ENCODE measurements around the gene RAP1A.

DNA sequence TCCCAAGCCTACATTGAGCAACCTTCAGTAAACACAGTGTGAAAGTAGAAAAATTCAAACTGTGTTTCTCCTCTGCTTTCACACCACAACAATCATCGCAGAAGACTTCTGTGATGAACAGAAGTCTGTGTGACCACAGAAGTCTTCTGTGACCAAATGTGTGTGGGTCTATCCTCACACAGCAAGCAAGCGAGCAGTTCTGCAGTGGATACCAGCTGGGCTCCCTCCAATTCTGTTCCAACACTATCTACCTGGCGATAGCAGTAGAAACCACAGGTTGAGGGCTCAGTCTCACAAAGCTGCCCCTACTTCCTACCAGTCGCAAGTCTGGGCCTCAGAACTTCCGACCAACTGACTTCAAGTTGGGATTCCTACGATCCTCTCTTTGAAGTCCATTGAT is 21.0 kb upstream of the RAP1A start:
- TF ChIP-seq EZH2 (IDR thresholded peaks at IDR 0.05; ENCODE audit: borderline replicate concordance, low read length): no peak
- TF ChIP-seq, protein P1, sequence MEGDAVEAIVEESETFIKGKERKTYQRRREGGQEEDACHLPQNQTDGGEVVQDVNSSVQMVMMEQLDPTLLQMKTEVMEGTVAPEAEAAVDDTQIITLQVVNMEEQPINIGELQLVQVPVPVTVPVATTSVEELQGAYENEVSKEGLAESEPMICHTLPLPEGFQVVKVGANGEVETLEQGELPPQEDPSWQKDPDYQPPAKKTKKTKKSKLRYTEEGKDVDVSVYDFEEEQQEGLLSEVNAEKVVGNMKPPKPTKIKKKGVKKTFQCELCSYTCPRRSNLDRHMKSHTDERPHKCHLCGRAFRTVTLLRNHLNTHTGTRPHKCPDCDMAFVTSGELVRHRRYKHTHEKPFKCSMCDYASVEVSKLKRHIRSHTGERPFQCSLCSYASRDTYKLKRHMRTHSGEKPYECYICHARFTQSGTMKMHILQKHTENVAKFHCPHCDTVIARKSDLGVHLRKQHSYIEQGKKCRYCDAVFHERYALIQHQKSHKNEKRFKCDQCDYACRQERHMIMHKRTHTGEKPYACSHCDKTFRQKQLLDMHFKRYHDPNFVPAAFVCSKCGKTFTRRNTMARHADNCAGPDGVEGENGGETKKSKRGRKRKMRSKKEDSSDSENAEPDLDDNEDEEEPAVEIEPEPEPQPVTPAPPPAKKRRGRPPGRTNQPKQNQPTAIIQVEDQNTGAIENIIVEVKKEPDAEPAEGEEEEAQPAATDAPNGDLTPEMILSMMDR (conservative IDR thresholded peaks at IDR 0.05 in 1 of 2, IDR thresholded peaks at IDR 0.05 in 1 of 2; ENCODE audit: extremely low read depth in 1 of 2, insufficient read depth in 1 of 2, low read depth in 1 of 2, low read length in 2 of 2): no peak
